Hepatocyte (in vitro differentiated cells): ENCODE data around the gene PROM2. TPM values are rescaled to one million over a fixed set of nuclear protein-coding genes. Genes with fewer than 3 reads are reported as not detected.

ENCODE experiments used
- DNase-seq: peaks from one replicate; pipeline ENCODE4 v3.0.0-alpha.2; 2016; ENCODE audit warnings: low spot score
- H2AFZ ChIP-seq: fragments of 200-600 bp; sonication (generic); 2 replicates; pipeline ENCODE4 v1.6.0; 2016; ENCODE audit warnings: antibody characterized with exemption, mild to moderate bottlenecking
- H3K27ac ChIP-seq: fragments of 200-600 bp; sonication (generic); 2 replicates; pipeline ENCODE4 v1.5.1; 2016; ENCODE audit warnings: mild to moderate bottlenecking
- H3K27me3 ChIP-seq: fragments of 200-600 bp; sonication (generic); 2 replicates; pipeline ENCODE4 v1.6.1; 2016
- H3K36me3 ChIP-seq: fragments of 200-600 bp; sonication (generic); replicated peaks from 2 replicates; pipeline ENCODE4 v1.5.1; 2016; ENCODE audit warnings: low read depth; ENCODE audit not compliant: insufficient read depth
- H3K4me1 ChIP-seq: fragments of 200-600 bp; sonication (generic); 2 replicates; pipeline ENCODE4 v1.5.1; 2016; ENCODE audit warnings: mild to moderate bottlenecking, moderate library complexity; ENCODE audit not compliant: insufficient read depth
- H3K4me2 ChIP-seq: fragments of 200-600 bp; sonication (generic); 2 replicates; pipeline ENCODE4 v1.6.0; 2016
- H3K4me3 ChIP-seq: fragments of 200-600 bp; sonication (generic); 2 replicates; pipeline ENCODE4 v1.5.1; 2016; ENCODE audit warnings: mild to moderate bottlenecking
- H3K79me2 ChIP-seq: fragments of 200-600 bp; sonication (generic); 2 replicates; pipeline ENCODE4 v1.6.0; 2017; ENCODE audit warnings: mild to moderate bottlenecking
- H3K9me2 ChIP-seq: fragments of 200-600 bp; sonication (generic); replicated peaks from 2 replicates; pipeline ENCODE4 v1.6.0; 2017; ENCODE audit warnings: mild to moderate bottlenecking; ENCODE audit not compliant: insufficient read depth
- H3K9me3 ChIP-seq: fragments of 200-600 bp; sonication (generic); 2 replicates; pipeline ENCODE4 v1.5.1; 2016; ENCODE audit warnings: low read depth, mild to moderate bottlenecking
- H4K20me1 ChIP-seq: fragments of 200-600 bp; sonication (generic); 2 replicates; pipeline ENCODE4 v1.6.0; 2016; ENCODE audit warnings: mild to moderate bottlenecking; ENCODE audit not compliant: insufficient read depth, poor library complexity, severe bottlenecking
- EZH2 ChIP-seq: fragments of 200-600 bp; sonication (generic); IDR thresholded peaks from 2 replicates; pipeline ENCODE4 v1.6.1; 2016; ENCODE audit warnings: antibody characterized with exemption, mild to moderate bottlenecking, borderline replicate concordance
- EZH2phosphoT487 ChIP-seq: fragments of 200-600 bp; sonication (generic); IDR thresholded peaks from one replicate; pipeline ENCODE4 v1.6.1; 2018; ENCODE audit warnings: antibody characterized with exemption, mild to moderate bottlenecking, low read depth, moderate library complexity; ENCODE audit not compliant: unreplicated experiment, severe bottlenecking
- WGBS: methylation state at CpG from one replicate; pipeline ENCODE4 v1.1.6; 2016; ENCODE audit warnings: low lambda C conversion rate; ENCODE audit errors: missing lambda C conversion rate; 5-methylcytosine and 5-hydroxymethylcytosine counted together
- polyA plus RNA-seq: library from polyadenylated mRNA; unstranded; fragments of >200 nt; fragmentation: Nextera tagmentation; extraction: Ambion mirVana; gene quantifications from 2 replicates; pipeline ENCODE4 v1.2.1, GENCODE V29; 2016
- total RNA-seq: library from RNA; depleted of rRNA; stranded (reverse); fragments of >200 nt; gene quantifications from 2 replicates; pipeline ENCODE4 v1.2.3, GENCODE V29; 2014
- TF ChIP-seq, protein P1 (sequence below): fragments of 200-600 bp; sonication (generic); IDR thresholded peaks from 2 replicates; pipeline ENCODE4 v1.5.1; 2016; ENCODE audit warnings: antibody characterized with exemption, mild to moderate bottlenecking; ENCODE audit not compliant: poor library complexity

The PROM2 gene
- total and polyA plus RNA-seq, 2 experiments from 2014 or later = 2.6 to 2.8 TPM

- no peaks in the 10 kb centered on the region for H3K9me2 ChIP-seq
- no peak overlapping the region for H3K27ac ChIP-seq
- H3K4me1 ChIP-seq = no peaks in the 10 kb centered on the region
- no peaks in the 10 kb centered on the region for H3K27me3 ChIP-seq
- H3K79me2 ChIP-seq = no peaks in the 10 kb centered on the region
- 76% methylated on average over 1 of the region's 1 CpG for WGBS
- DNase-seq = no peak
- TF ChIP-seq EZH2 (no peak), EZH2phosphoT487 (no peak)
- TF ChIP-seq, protein P1, sequence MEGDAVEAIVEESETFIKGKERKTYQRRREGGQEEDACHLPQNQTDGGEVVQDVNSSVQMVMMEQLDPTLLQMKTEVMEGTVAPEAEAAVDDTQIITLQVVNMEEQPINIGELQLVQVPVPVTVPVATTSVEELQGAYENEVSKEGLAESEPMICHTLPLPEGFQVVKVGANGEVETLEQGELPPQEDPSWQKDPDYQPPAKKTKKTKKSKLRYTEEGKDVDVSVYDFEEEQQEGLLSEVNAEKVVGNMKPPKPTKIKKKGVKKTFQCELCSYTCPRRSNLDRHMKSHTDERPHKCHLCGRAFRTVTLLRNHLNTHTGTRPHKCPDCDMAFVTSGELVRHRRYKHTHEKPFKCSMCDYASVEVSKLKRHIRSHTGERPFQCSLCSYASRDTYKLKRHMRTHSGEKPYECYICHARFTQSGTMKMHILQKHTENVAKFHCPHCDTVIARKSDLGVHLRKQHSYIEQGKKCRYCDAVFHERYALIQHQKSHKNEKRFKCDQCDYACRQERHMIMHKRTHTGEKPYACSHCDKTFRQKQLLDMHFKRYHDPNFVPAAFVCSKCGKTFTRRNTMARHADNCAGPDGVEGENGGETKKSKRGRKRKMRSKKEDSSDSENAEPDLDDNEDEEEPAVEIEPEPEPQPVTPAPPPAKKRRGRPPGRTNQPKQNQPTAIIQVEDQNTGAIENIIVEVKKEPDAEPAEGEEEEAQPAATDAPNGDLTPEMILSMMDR = no peak
- no peak overlapping the region for H3K4me2 ChIP-seq
- no peaks in the 10 kb centered on the region for H3K9me3 ChIP-seq
- H4K20me1 ChIP-seq = no peaks in the 10 kb centered on the region
- H2AFZ ChIP-seq = no peak overlapping the region
- no peaks in the 10 kb centered on the region for H3K36me3 ChIP-seq
- no peak overlapping the region for H3K4me3 ChIP-seq
Observed at GRCh38 chr2:95272781-95273180, 1.5 kb upstream of the PROM2 start.

GRCh38 chr2:95273566-95274290 is 521 bp upstream of the PROM2 start:
- H3K9me3 ChIP-seq = no peaks in the 10 kb centered on the region
- no peaks in the 10 kb centered on the region for H3K36me3 ChIP-seq
- H3K27ac ChIP-seq = no peak overlapping the region
- no peak for DNase-seq
- no peak overlapping the region for H2AFZ ChIP-seq
- no peaks in the 10 kb centered on the region for H3K79me2 ChIP-seq
- no peaks in the 10 kb centered on the region for H3K9me2 ChIP-seq
- no peaks in the 10 kb centered on the region for H4K20me1 ChIP-seq
- 87% methylated on average over 11 of the region's 11 CpGs for WGBS
- H3K27me3 ChIP-seq = no peaks in the 10 kb centered on the region
- TF ChIP-seq EZH2phosphoT487 (no peak), EZH2 (no peak)
- TF ChIP-seq, protein P1 = no peak
- no peak overlapping the region for H3K4me3 ChIP-seq
- no peak overlapping the region for H3K4me2 ChIP-seq
- H3K4me1 ChIP-seq = no peaks in the 10 kb centered on the region

DNA sequence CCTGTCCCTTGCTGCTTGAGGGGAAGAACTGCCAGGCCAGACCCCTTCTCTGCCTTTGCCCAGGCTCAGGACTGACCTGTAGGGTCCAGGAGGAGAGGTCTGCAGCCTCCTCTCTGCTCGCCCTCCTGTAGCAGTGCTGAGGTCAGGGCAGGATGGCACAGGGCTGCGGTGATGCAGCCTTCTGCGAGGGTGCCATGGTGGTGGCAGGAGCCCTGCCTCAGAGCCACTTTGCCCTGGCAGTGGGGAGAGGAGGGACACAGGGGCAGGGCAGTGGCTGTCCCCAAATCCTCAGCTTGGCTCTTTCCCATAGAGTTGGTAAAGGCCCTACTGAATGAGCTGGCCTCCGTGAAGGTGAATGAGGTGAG is 884 bp downstream of the PROM2 start:
- DNase-seq = no peak
- H3K4me3 ChIP-seq = no peak overlapping the region
- H4K20me1 ChIP-seq = no peaks in the 10 kb centered on the region
- WGBS = 88% methylated on average over 4 of the region's 4 CpGs
- H2AFZ ChIP-seq = no peak overlapping the region
- no peak for TF ChIP-seq EZH2
- no peak for TF ChIP-seq EZH2phosphoT487
- H3K4me2 ChIP-seq = no peak overlapping the region
- no peaks in the 10 kb centered on the region for H3K4me1 ChIP-seq
- no peaks in the 10 kb centered on the region for H3K36me3 ChIP-seq
- no peaks in the 10 kb centered on the region for H3K79me2 ChIP-seq
- H3K27ac ChIP-seq = no peak overlapping the region
- H3K9me3 ChIP-seq = no peaks in the 10 kb centered on the region
- H3K9me2 ChIP-seq = no peaks in the 10 kb centered on the region
- no peaks in the 10 kb centered on the region for H3K27me3 ChIP-seq

GRCh38 chr2:95275601-95276243 is 1.5 kb downstream of the PROM2 start:
- H4K20me1 ChIP-seq = no peaks in the 10 kb centered on the region
- DNase-seq = no peak
- WGBS = 92% methylated on average over 25 of the region's 28 CpGs
- H3K4me2 ChIP-seq = no peak overlapping the region
- H2AFZ ChIP-seq = no peak overlapping the region
- no peaks in the 10 kb centered on the region for H3K27me3 ChIP-seq
- TF ChIP-seq, protein P1 = no peak
- TF ChIP-seq EZH2 (no peak), EZH2phosphoT487 (no peak)
- H3K27ac ChIP-seq = no peak overlapping the region
- no peaks in the 10 kb centered on the region for H3K79me2 ChIP-seq
- no peaks in the 10 kb centered on the region for H3K36me3 ChIP-seq
- H3K4me3 ChIP-seq = no peak overlapping the region
- H3K9me3 ChIP-seq = no peaks in the 10 kb centered on the region
- no peaks in the 10 kb centered on the region for H3K9me2 ChIP-seq
- no peaks in the 10 kb centered on the region for H3K4me1 ChIP-seq
